HEK293 (cell line): ENCODE data around the gene IFIT5.

ENCODE experiments used
- CTCF ChIA-PET: fragments of 350-600 bp; formaldehyde crosslinking; extraction: SDS; loops from one replicate; lab custom pipeline; 2021; ENCODE audit warnings: antibody characterized with exemption; lab: Yijun Ruan, JAX
- POLR2A ChIA-PET: fragments of 300-600 bp; formaldehyde crosslinking; extraction: SDS; loops from one replicate; lab custom pipeline; 2020; ENCODE audit warnings: antibody characterized with exemption, inconsistent platforms; lab: Yijun Ruan, JAX
- H3K27ac ChIP-seq: fragments of 200-500 bp; sonication (Bioruptor generic); 2 replicates; pipeline ENCODE4 v1.5.1; 2014; ENCODE audit warnings: low read depth, low read length, control low read depth, inconsistent platforms; ENCODE audit errors: extremely low read depth
- H3K36me3 ChIP-seq, 2 experiments: fragments of 200-500 bp in 1 of 2; sonication (Bioruptor generic) in 1 of 2; 1 replicate in 1 of 2; 2 replicates in 1 of 2; pipeline ENCODE4 v1.5.1; 2014 to 2017; ENCODE audit warnings: inconsistent platforms in 2 of 2, low read length in 2 of 2; ENCODE audit not compliant: control insufficient read depth in 2 of 2, insufficient read depth in 1 of 2
- H3K4me1 ChIP-seq: fragments of 200-500 bp; sonication (Bioruptor generic); 2 replicates; pipeline ENCODE4 v1.5.1; 2014; ENCODE audit warnings: mild to moderate bottlenecking, low read length, inconsistent platforms; ENCODE audit not compliant: control insufficient read depth, insufficient read depth
- H3K4me3 ChIP-seq: 2 replicates; pipeline ENCODE4 v1.5.1; 2011; ENCODE audit warnings: low read depth, mild to moderate bottlenecking, control low read depth, low read length, moderate library complexity
- H3K9me3 ChIP-seq: fragments of 200-500 bp; sonication (Bioruptor generic); 2 replicates; pipeline ENCODE4 v1.5.1; 2014; ENCODE audit warnings: low read depth, low read length, inconsistent platforms; ENCODE audit not compliant: control insufficient read depth, insufficient read depth
- EGR2 ChIP-seq: fragments of 450-650 bp; formaldehyde crosslinking; IDR thresholded peaks from 2 replicates; pipeline ENCODE4 v1.5.1; 2016; ENCODE audit warnings: low read depth, missing biosample characterization, missing genetic modification characterization
- HOXD13 ChIP-seq: sonication (generic); formaldehyde crosslinking; IDR thresholded peaks from 2 replicates; pipeline ENCODE4 v1.8.0; 2022; ENCODE audit warnings: missing genetic modification reagents, borderline replicate concordance
- ZBTB21 ChIP-seq: fragments of 450-650 bp; formaldehyde crosslinking; IDR thresholded peaks from 2 replicates; pipeline ENCODE4 v1.5.1; 2017; ENCODE audit warnings: missing biosample characterization, missing genetic modification characterization
- ZNF133 ChIP-seq: fragments of 450-650 bp; formaldehyde crosslinking; IDR thresholded peaks from 2 replicates; pipeline ENCODE4 v1.5.1; 2016; ENCODE audit warnings: missing biosample characterization, missing genetic modification characterization
- ZNF138 ChIP-seq: fragments of 450-650 bp; formaldehyde crosslinking; IDR thresholded peaks from 2 replicates; pipeline ENCODE4 v1.5.1; 2016; ENCODE audit warnings: missing biosample characterization, missing genetic modification characterization, borderline replicate concordance
- ZNF157 ChIP-seq: fragments of 450-650 bp; formaldehyde crosslinking; IDR thresholded peaks from 2 replicates; pipeline ENCODE4 v1.5.1; 2016; ENCODE audit warnings: missing biosample characterization, missing genetic modification characterization
- ZNF274 ChIP-seq, 2 experiments: fragments of 200-500 bp in 1 of 2; fragments of 450-650 bp in 1 of 2; sonication (Bioruptor generic) in 1 of 2; formaldehyde crosslinking in 1 of 2; IDR thresholded peaks; 2 replicates each; pipeline versions ENCODE4 v1.5.1 to v1.6.1; 2014 to 2016; ENCODE audit warnings: borderline replicate concordance in 1 of 2, inconsistent platforms in 1 of 2, low read length in 1 of 2, missing biosample characterization in 1 of 2, missing genetic modification characterization in 1 of 2
- ZNF37A ChIP-seq: fragments of 450-650 bp; IDR thresholded peaks from 2 replicates; pipeline ENCODE4 v1.5.1; 2018; ENCODE audit warnings: missing biosample characterization, missing genetic modification characterization
- ZNF549 ChIP-seq: fragments of 450-650 bp; IDR thresholded peaks from 2 replicates; pipeline ENCODE4 v1.5.1; 2018; ENCODE audit warnings: missing biosample characterization, missing genetic modification characterization, mild to moderate bottlenecking, inconsistent platforms, moderate library complexity
- ZNF621 ChIP-seq: fragments of 450-650 bp; formaldehyde crosslinking; IDR thresholded peaks from 2 replicates; pipeline ENCODE4 v1.5.1; 2017; ENCODE audit warnings: missing biosample characterization, missing genetic modification characterization
- ZNF654 ChIP-seq: fragments of 450-650 bp; formaldehyde crosslinking; IDR thresholded peaks from 2 replicates; pipeline ENCODE4 v1.5.1; 2016; ENCODE audit warnings: low read depth, missing biosample characterization, missing genetic modification characterization
- ZNF664 ChIP-seq: fragments of 450-650 bp; formaldehyde crosslinking; IDR thresholded peaks from 2 replicates; pipeline ENCODE4 v1.5.1; 2016; ENCODE audit warnings: missing biosample characterization, missing genetic modification characterization
- ZNF670 ChIP-seq: fragments of 450-650 bp; formaldehyde crosslinking; IDR thresholded peaks from 2 replicates; pipeline ENCODE4 v1.5.1; 2016; ENCODE audit warnings: missing biosample characterization, missing genetic modification characterization, low read depth
- ZNF692 ChIP-seq: fragments of 450-650 bp; formaldehyde crosslinking; IDR thresholded peaks from 2 replicates; pipeline ENCODE4 v1.5.1; 2016; ENCODE audit warnings: missing biosample characterization, missing genetic modification characterization
- ZNF768 ChIP-seq: fragments of 450-650 bp; formaldehyde crosslinking; IDR thresholded peaks from 2 replicates; pipeline ENCODE4 v1.5.1; 2018; ENCODE audit warnings: missing biosample characterization, mild to moderate bottlenecking, missing genetic modification characterization
- ZSCAN23 ChIP-seq: fragments of 450-650 bp; formaldehyde crosslinking; IDR thresholded peaks from 2 replicates; pipeline ENCODE4 v1.5.1; 2016; ENCODE audit warnings: missing biosample characterization, missing genetic modification characterization
- ZSCAN30 ChIP-seq: fragments of 450-650 bp; IDR thresholded peaks from 2 replicates; pipeline ENCODE4 v1.5.1; 2018; ENCODE audit warnings: missing biosample characterization, mild to moderate bottlenecking, missing genetic modification characterization, moderate library complexity
- TF ChIP-seq, protein P1 (sequence below): fragments of 450-650 bp; formaldehyde crosslinking; IDR thresholded peaks from 2 replicates; pipeline ENCODE4 v1.5.1; 2016; ENCODE audit warnings: missing biosample characterization, missing genetic modification characterization
- TF ChIP-seq, protein P2 (sequence below): fragments of 450-650 bp; formaldehyde crosslinking; IDR thresholded peaks from 2 replicates; pipeline ENCODE4 v1.5.1; 2017; ENCODE audit warnings: missing biosample characterization, missing genetic modification characterization
- TF ChIP-seq, protein P3 (sequence below): fragments of 450-650 bp; formaldehyde crosslinking; IDR thresholded peaks from 2 replicates; pipeline ENCODE4 v1.5.1; 2016; ENCODE audit warnings: missing biosample characterization, missing genetic modification characterization

Gene IFIT5

DNA sequence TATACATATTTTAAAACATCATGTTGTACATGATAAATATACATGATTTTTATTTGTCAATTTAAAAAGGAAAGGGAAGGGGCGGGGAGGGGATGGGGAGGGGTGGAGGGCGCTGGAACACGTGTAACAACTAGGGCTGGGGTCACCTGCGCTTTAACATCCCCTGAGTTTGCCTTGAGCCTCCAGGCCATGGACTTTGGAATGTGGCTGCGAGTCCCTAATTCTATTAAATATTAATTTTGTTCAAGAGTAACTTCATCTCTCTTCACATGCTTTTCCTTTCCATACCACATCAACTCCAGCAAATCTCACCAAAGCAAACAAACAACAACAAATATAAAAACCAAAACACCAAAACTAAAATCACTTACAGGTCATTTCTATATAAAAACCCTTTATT is 10.6 kb downstream of the IFIT5 start:
- no peaks in the 10 kb centered on the region for H3K4me1 ChIP-seq
- POLR2A ChIA-PET, result no interaction called here
- H3K9me3 ChIP-seq, result no peaks in the 10 kb centered on the region
- TF ChIP-seq ZSCAN30 (tag by site-specific recombination) (no peak), EGR2 (tag by site-specific recombination) (no peak), ZSCAN23 (tag by site-specific recombination) (no peak), ZNF37A (no peak), ZNF274 (IDR thresholded peaks at IDR 0.05; ENCODE audit: low read length) (no peak), ZNF274 (tag by site-specific recombination; IDR thresholded peaks at IDR 0.05; ENCODE audit: borderline replicate concordance) (no peak), ZNF692 (tag by site-specific recombination) (no peak), ZNF664 (tag by site-specific recombination) (no peak), ZNF768 (tag by site-specific recombination) (no peak), ZBTB21 (no peak), ZNF549 (tag by site-specific recombination) (no peak), ZNF133 (tag by site-specific recombination) (no peak), ZNF157 (tag by site-specific recombination) (no peak)
- TF ChIP-seq, protein P1, sequence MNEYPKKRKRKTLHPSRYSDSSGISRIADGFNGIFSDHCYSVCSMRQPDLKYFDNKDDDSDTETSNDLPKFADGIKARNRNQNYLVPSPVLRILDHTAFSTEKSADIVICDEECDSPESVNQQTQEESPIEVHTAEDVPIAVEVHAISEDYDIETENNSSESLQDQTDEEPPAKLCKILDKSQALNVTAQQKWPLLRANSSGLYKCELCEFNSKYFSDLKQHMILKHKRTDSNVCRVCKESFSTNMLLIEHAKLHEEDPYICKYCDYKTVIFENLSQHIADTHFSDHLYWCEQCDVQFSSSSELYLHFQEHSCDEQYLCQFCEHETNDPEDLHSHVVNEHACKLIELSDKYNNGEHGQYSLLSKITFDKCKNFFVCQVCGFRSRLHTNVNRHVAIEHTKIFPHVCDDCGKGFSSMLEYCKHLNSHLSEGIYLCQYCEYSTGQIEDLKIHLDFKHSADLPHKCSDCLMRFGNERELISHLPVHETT (tag by site-specific recombination), result no peak
- TF ChIP-seq, all 188 proteins: peak for 0
- Histone ChIP-seq H3K36me3 (peaks cover 0 to 13% of the 10 kb centered on the region in 2 experiments; a peak in 1 of 3 replicates), H3K27ac (no peak overlapping the region), H3K4me3 (no peak overlapping the region)
- CTCF ChIA-PET, result interaction anchor here (0.6 to 2.2 kb wide), 2 partner anchors 140 to 349 kb away, joined by 3 to 7 read pairs; no protein-coding TSS in a partner anchor

- Histone ChIP-seq H3K4me3 (no peak overlapping the region), H3K36me3 (peaks cover 0 to 4% of the 10 kb centered on the region in 2 experiments; a peak in 1 of 3 replicates), H3K4me1 (no peaks in the 10 kb centered on the region), H3K27ac (no peak overlapping the region), H3K9me3 (no peaks in the 10 kb centered on the region)
- CTCF ChIA-PET, result interaction anchor here (0.5 to 2.2 kb wide), 9 partner anchors 40 to 1206 kb away, joined by 3 to 7 read pairs (median 3); no protein-coding TSS in a partner anchor
- TF ChIP-seq ZNF670 (tag by site-specific recombination) (no peak), ZNF621 (tag by site-specific recombination) (no peak), ZNF654 (peak; percentile 94), HOXD13 (CRISPR knock-in tag) (no peak), ZNF138 (tag by site-specific recombination) (no peak)
- TF ChIP-seq, protein P2, sequence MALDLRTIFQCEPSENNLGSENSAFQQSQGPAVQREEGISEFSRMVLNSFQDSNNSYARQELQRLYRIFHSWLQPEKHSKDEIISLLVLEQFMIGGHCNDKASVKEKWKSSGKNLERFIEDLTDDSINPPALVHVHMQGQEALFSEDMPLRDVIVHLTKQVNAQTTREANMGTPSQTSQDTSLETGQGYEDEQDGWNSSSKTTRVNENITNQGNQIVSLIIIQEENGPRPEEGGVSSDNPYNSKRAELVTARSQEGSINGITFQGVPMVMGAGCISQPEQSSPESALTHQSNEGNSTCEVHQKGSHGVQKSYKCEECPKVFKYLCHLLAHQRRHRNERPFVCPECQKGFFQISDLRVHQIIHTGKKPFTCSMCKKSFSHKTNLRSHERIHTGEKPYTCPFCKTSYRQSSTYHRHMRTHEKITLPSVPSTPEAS, result no peak
- TF ChIP-seq, protein P3, sequence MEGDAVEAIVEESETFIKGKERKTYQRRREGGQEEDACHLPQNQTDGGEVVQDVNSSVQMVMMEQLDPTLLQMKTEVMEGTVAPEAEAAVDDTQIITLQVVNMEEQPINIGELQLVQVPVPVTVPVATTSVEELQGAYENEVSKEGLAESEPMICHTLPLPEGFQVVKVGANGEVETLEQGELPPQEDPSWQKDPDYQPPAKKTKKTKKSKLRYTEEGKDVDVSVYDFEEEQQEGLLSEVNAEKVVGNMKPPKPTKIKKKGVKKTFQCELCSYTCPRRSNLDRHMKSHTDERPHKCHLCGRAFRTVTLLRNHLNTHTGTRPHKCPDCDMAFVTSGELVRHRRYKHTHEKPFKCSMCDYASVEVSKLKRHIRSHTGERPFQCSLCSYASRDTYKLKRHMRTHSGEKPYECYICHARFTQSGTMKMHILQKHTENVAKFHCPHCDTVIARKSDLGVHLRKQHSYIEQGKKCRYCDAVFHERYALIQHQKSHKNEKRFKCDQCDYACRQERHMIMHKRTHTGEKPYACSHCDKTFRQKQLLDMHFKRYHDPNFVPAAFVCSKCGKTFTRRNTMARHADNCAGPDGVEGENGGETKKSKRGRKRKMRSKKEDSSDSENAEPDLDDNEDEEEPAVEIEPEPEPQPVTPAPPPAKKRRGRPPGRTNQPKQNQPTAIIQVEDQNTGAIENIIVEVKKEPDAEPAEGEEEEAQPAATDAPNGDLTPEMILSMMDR (tag by site-specific recombination), result peak; percentile 50
- POLR2A ChIA-PET, result no interaction called here
These were observed 12.0 kb downstream of the IFIT5 start for GRCh38 chr10:89426230-89426868.
